Psoas muscle (tissue), 8 donors: ENCODE measurements around the gene ADGRG6. TPM values are rescaled to one million over a fixed set of nuclear protein-coding genes. Genes with fewer than 3 reads are reported as not detected.

Experiments used
- ATAC-seq, 4 donors: fragments of 200-7000 bp; cut with Tn5 transposase; one replicate each; pipeline ENCODE4 v1.9.1; 2020; ENCODE audit warnings: moderate library complexity in 3 of 4, mild to moderate bottlenecking in 2 of 4
- DNase-seq, 2 donors: peaks; one replicate each; pipeline ENCODE4 v3.0.0-alpha.2; 2020
- H3K27ac ChIP-seq: fragments of 200-600 bp; one replicate; pipeline ENCODE4 v1.8.0; 2022
- H3K27me3 ChIP-seq, 3 donors: fragments of 200-600 bp in 1 of 3; one replicate each; pipeline versions ENCODE4 v1.6.1 to v1.8.0; 2013 to 2022; ENCODE audit warnings: low read length in 2 of 3, mild to moderate bottlenecking in 2 of 3, moderate library complexity in 1 of 3; ENCODE audit not compliant: insufficient read depth in 3 of 3
- H3K36me3 ChIP-seq, 2 donors: fragments of 200-600 bp in 1 of 2; one replicate each; pipeline versions ENCODE4 v1.6.1 to v1.8.0; 2013 to 2022; ENCODE audit warnings: low read depth in 1 of 2, mild to moderate bottlenecking in 1 of 2, moderate library complexity in 1 of 2; ENCODE audit not compliant: insufficient read depth in 1 of 2
- H3K4me1 ChIP-seq: fragments of 200-600 bp; one replicate; pipeline ENCODE4 v1.8.0; 2022
- H3K4me3 ChIP-seq: fragments of 200-600 bp; one replicate; pipeline ENCODE4 v1.8.0; 2022; ENCODE audit warnings: mild to moderate bottlenecking
- H3K9me3 ChIP-seq: fragments of 200-600 bp; one replicate; pipeline ENCODE4 v1.8.0; 2022
- CTCF ChIP-seq: fragments of 200-600 bp; IDR thresholded peaks from one replicate; pipeline ENCODE4 v1.8.0; 2022; ENCODE audit warnings: antibody characterized with exemption
- WGBS, 3 donors: extraction: QIAGEN DNeasy Blood & Tissue Kit; methylation state at CpG; one replicate each; pipeline versions ENCODE4 v1.1.6 to v1.1.7; 2013; 5-methylcytosine and 5-hydroxymethylcytosine counted together
- intact Hi-C, 2 donors: fragments of 100-400 bp; cut with DNase I; formaldehyde crosslinking; loops; one replicate each; pipeline versions ENCODE4 v1.11.0 to v1.14.2; 2022
- polyA plus RNA-seq, 3 donors: library from polyadenylated mRNA; stranded (reverse); fragments of 200-250 nt; gene quantifications; one replicate each; pipeline ENCODE4 v1.2.3, GENCODE V29; 2013
- total RNA-seq, 4 donors: library from RNA; stranded (reverse); fragmentation: NEBNext Ultra II Directional in 2 of 4; extraction: Animal tissue kit (Norgen Biotek cat#: 25700) in 2 of 4; gene quantifications; one replicate each; pipeline versions ENCODE4 v1.2.1 to v1.2.4, GENCODE V29; 2021 to 2023
- donor health status: healthy with polysubstance abuse.
- donor health status: DM: no; HTN: no; CAD: no; lungs with moderate emphysema.
- donor health status: Bipolar disorder and iron deficiency.
- donor health status: healthy.
- donor health status: DM: yes; HTN: yes; CAD: no.
- donor health status: DM: no; HTN: no; CAD: no.
- donor health status: DM: no; HTN: no; CAD: no.
- donor health status: DM: yes; HTN: yes; CAD: no.

The ADGRG6 gene
- total and polyA plus RNA-seq, 7 donors, result 0.32 to 2.3 (median 0.59) TPM

- WGBS, 3 donors, result 84 to 93% (median 89%) methylated on average over 2 of the region's 2 CpGs
- intact Hi-C loops, result no loop called here
- TF ChIP-seq CTCF, result no peak
- Histone ChIP-seq H3K36me3 (no peaks in the 10 kb centered on the region), H3K4me3 (no peak overlapping the region), H3K27ac (no peak overlapping the region), H3K4me1 (no peaks in the 10 kb centered on the region), H3K9me3 (no peaks in the 10 kb centered on the region), H3K27me3 (no peaks in the 10 kb centered on the region)
- ATAC-seq, result no peak
- no peak for DNase-seq
These were observed 160.5 kb downstream of the ADGRG6 start for GRCh38 chr6:142462260-142462659.

GRCh38 chr6:142463988-142464387, 162.2 kb downstream of the ADGRG6 start:
- WGBS, 3 donors, result 87 to 91% (median 90%) methylated on average over 6 of the region's 6 CpGs

GRCh38 chr6:142469220-142469619, 167.4 kb downstream of the ADGRG6 start:
- Histone ChIP-seq H3K36me3 (no peaks in the 10 kb centered on the region), H3K4me1 (no peaks in the 10 kb centered on the region), H3K27me3 (no peaks in the 10 kb centered on the region), H3K27ac (no peak overlapping the region), H3K4me3 (no peak overlapping the region), H3K9me3 (no peaks in the 10 kb centered on the region)
- intact Hi-C loops, result no loop called here
- WGBS, 3 donors, result 89 to 92% (median 92%) methylated on average over 1 of the region's 1 CpG
- TF ChIP-seq CTCF, result no peak
- ATAC-seq, result no peak
- DNase-seq, result no peak

More at GRCh38 chr6:142463988-142464387, 162.2 kb downstream of the ADGRG6 start:
- no peaks in the 10 kb centered on the region for H3K9me3 ChIP-seq
- intact Hi-C loops, result no loop called here
- ATAC-seq, result no peak
- H3K27me3 ChIP-seq, result no peaks in the 10 kb centered on the region
- no peak for TF ChIP-seq CTCF
- no peaks in the 10 kb centered on the region for H3K4me1 ChIP-seq
- no peak overlapping the region for H3K27ac ChIP-seq
- no peak for DNase-seq
- H3K36me3 ChIP-seq, result no peaks in the 10 kb centered on the region
- H3K4me3 ChIP-seq, result no peak overlapping the region

GRCh38 chr6:142470421-142470820, 168.6 kb downstream of the ADGRG6 start:
- intact Hi-C loops, result loop anchor here in 1 of 2 donors (5.0 to 10.0 kb wide), 2 partner anchors 554 to 957 kb away; no protein-coding TSS in a partner anchor
- ATAC-seq, result no peak
- no peaks in the 10 kb centered on the region for H3K27me3 ChIP-seq
- DNase-seq, result no peak
- 74 to 88% (median 87%) methylated on average over 1 of the region's 1 CpG for WGBS, 3 donors
- no peak overlapping the region for H3K4me3 ChIP-seq
- H3K4me1 ChIP-seq, result no peaks in the 10 kb centered on the region
- H3K9me3 ChIP-seq, result no peaks in the 10 kb centered on the region
- H3K27ac ChIP-seq, result no peak overlapping the region
- H3K36me3 ChIP-seq, result no peaks in the 10 kb centered on the region
- no peak for TF ChIP-seq CTCF
